ENCODE results near the gene FUT3.

DNA sequence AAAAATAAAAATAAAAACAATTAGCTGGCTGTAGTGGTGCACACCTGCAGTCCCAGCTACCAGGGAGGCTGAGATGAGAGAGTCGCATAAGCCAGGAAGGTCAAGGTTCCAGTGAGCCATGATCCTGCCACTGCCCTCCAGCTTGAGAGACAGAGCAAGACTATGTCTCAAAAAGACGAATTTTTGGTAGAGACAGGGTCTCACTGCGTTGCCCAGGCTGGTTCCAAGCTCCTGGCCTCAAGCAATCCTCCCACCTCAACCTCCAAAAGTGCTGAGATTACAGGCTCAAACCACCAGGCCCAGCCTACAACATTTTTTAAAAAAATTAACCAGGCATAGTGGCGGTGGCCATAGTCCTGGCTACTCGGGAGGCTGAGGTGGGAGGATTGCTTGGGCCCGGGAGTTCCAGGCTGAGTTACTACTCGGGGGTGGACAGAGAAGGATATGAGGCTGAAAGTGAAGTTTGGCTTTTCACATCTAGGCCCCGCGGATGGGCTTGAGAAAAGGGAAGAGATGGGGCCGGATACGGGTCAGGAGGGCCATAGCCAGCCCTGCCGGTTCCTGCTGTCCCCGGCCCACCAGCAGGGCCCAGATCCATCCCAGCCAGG lies 42.2 kb upstream of the FUT3 start:
- TF ChIP-seq EP300 (IDR thresholded peaks at IDR 0.05) (no peak), CTCF (IDR thresholded peaks at IDR 0.05) (no peak), POLR2A (IDR thresholded peaks at IDR 0.05) (no peak)

Data from tibial nerve (tissue), 4 donors.